Psoas muscle (tissue), 8 donors: ENCODE measurements around the gene RASSF4. TPM values are rescaled to one million over a fixed set of nuclear protein-coding genes. Genes with fewer than 3 reads are reported as not detected.

Experiments used
- ATAC-seq, 4 donors: fragments of 200-7000 bp; cut with Tn5 transposase; one replicate each; pipeline ENCODE4 v1.9.1; 2020; ENCODE audit warnings: moderate library complexity in 3 of 4, mild to moderate bottlenecking in 2 of 4
- DNase-seq, 2 donors: peaks; one replicate each; pipeline ENCODE4 v3.0.0-alpha.2; 2020
- H3K27ac ChIP-seq: fragments of 200-600 bp; one replicate; pipeline ENCODE4 v1.8.0; 2022
- H3K27me3 ChIP-seq, 3 donors: fragments of 200-600 bp in 1 of 3; one replicate each; pipeline versions ENCODE4 v1.6.1 to v1.8.0; 2013 to 2022; ENCODE audit warnings: low read length in 2 of 3, mild to moderate bottlenecking in 2 of 3, moderate library complexity in 1 of 3; ENCODE audit not compliant: insufficient read depth in 3 of 3
- H3K36me3 ChIP-seq, 2 donors: fragments of 200-600 bp in 1 of 2; one replicate each; pipeline versions ENCODE4 v1.6.1 to v1.8.0; 2013 to 2022; ENCODE audit warnings: low read depth in 1 of 2, mild to moderate bottlenecking in 1 of 2, moderate library complexity in 1 of 2; ENCODE audit not compliant: insufficient read depth in 1 of 2
- H3K4me1 ChIP-seq: fragments of 200-600 bp; one replicate; pipeline ENCODE4 v1.8.0; 2022
- H3K4me3 ChIP-seq: fragments of 200-600 bp; one replicate; pipeline ENCODE4 v1.8.0; 2022; ENCODE audit warnings: mild to moderate bottlenecking
- H3K9me3 ChIP-seq: fragments of 200-600 bp; one replicate; pipeline ENCODE4 v1.8.0; 2022
- CTCF ChIP-seq: fragments of 200-600 bp; IDR thresholded peaks from one replicate; pipeline ENCODE4 v1.8.0; 2022; ENCODE audit warnings: antibody characterized with exemption
- WGBS, 3 donors: extraction: QIAGEN DNeasy Blood & Tissue Kit; methylation state at CpG; one replicate each; pipeline versions ENCODE4 v1.1.6 to v1.1.7; 2013; 5-methylcytosine and 5-hydroxymethylcytosine counted together
- intact Hi-C, 2 donors: fragments of 100-400 bp; cut with DNase I; formaldehyde crosslinking; loops; one replicate each; pipeline versions ENCODE4 v1.11.0 to v1.14.2; 2022
- polyA plus RNA-seq, 3 donors: library from polyadenylated mRNA; stranded (reverse); fragments of 200-250 nt; gene quantifications; one replicate each; pipeline ENCODE4 v1.2.3, GENCODE V29; 2013
- total RNA-seq, 4 donors: library from RNA; stranded (reverse); fragmentation: NEBNext Ultra II Directional in 2 of 4; extraction: Animal tissue kit (Norgen Biotek cat#: 25700) in 2 of 4; gene quantifications; one replicate each; pipeline versions ENCODE4 v1.2.1 to v1.2.4, GENCODE V29; 2021 to 2023
- donor health status: healthy with polysubstance abuse.
- donor health status: DM: no; HTN: no; CAD: no; lungs with moderate emphysema.
- donor health status: Bipolar disorder and iron deficiency.
- donor health status: healthy.
- donor health status: DM: yes; HTN: yes; CAD: no.
- donor health status: DM: no; HTN: no; CAD: no.
- donor health status: DM: no; HTN: no; CAD: no.
- donor health status: DM: yes; HTN: yes; CAD: no.

Gene RASSF4
- total and polyA plus RNA-seq, 7 donors: 11.1 to 44.0 (median 18.9) TPM

GRCh38 chr10:44993922-44994751 is 34.5 kb downstream of the RASSF4 start:
- DNase-seq: no peak
- intact Hi-C loops: no loop called here
- no peak for TF ChIP-seq CTCF
- no peak for ATAC-seq
- 83 to 87% (median 86%) methylated on average over 11 of the region's 11 CpGs for WGBS, 3 donors
- Histone ChIP-seq H3K4me3 (no peak overlapping the region), H3K27me3 (no peaks in the 10 kb centered on the region), H3K36me3 (peaks cover 0 to 25% of the 10 kb centered on the region in 2 donors), H3K27ac (peak overlapping the region; percentile 13), H3K4me1 (peaks cover 36% of the 10 kb centered on the region), H3K9me3 (no peaks in the 10 kb centered on the region)

- ATAC-seq (peak in 2 of 4 donors; percentile 28 to 40), DNase-seq (peak in 1 of 2 donors; percentile 71)
- Histone ChIP-seq H3K4me1 (peaks cover 41% of the 10 kb centered on the region), H3K27me3 (no peaks in the 10 kb centered on the region), H3K4me3 (no peak overlapping the region), H3K27ac (peak overlapping the region; percentile 87), H3K9me3 (no peaks in the 10 kb centered on the region), H3K36me3 (peaks cover 0 to 18% of the 10 kb centered on the region in 2 donors)
- no peak for TF ChIP-seq CTCF
- intact Hi-C loops: no loop called here
- WGBS, 3 donors: 51 to 65% (median 56%) methylated on average over 9 of the region's 9 CpGs
Observed at GRCh38 chr10:44994752-44995530, 35.3 kb downstream of the RASSF4 start.

GRCh38 chr10:44995581-44995913 is 35.9 kb downstream of the RASSF4 start:
- no peaks in the 10 kb centered on the region for H3K27me3 ChIP-seq
- whole genome bisulfite sequencing, 3 donors: 34 to 47% (median 37%) methylated on average over 4 of the region's 4 CpGs
- H3K4me1 ChIP-seq: peaks cover 41% of the 10 kb centered on the region
- H3K36me3 ChIP-seq: peaks cover 0 to 17% of the 10 kb centered on the region in 2 donors
- intact Hi-C loops: no loop called here
- DNase-seq (no peak), ATAC-seq (no peak)
- H3K27ac ChIP-seq: peak overlapping the region; percentile 87
- no peak for TF ChIP-seq CTCF
- no peak overlapping the region for H3K4me3 ChIP-seq
- no peaks in the 10 kb centered on the region for H3K9me3 ChIP-seq

- DNase-seq: peak; percentile 57 to 81
- 10 to 11% (median 10%) methylated on average over 9 of the region's 9 CpGs for WGBS, 3 donors
- Histone ChIP-seq H3K27me3 (no peaks in the 10 kb centered on the region), H3K4me1 (peaks cover 40% of the 10 kb centered on the region), H3K4me3 (no peak overlapping the region), H3K36me3 (peaks cover 0 to 14% of the 10 kb centered on the region in 2 donors), H3K27ac (peak overlapping the region; percentile 87), H3K9me3 (no peaks in the 10 kb centered on the region)
- no peak for TF ChIP-seq CTCF
- intact Hi-C loops: no loop called here
- peak; percentile 73 to 87 (median 78) for ATAC-seq
Observed at GRCh38 chr10:44995914-44996669, 36.5 kb downstream of the RASSF4 start.
